HEK293 (cell line): ENCODE results near the gene SNAPC2.
A peak's percentile ranks its signal among the peaks of the same experiment; 100 is the strongest.

ENCODE experiments used
- CTCF ChIP-seq: fragments of 450-650 bp; formaldehyde crosslinking; IDR thresholded peaks from 2 replicates; pipeline ENCODE4 v1.5.1; 2016; ENCODE audit warnings: missing biosample characterization, missing genetic modification characterization
- GLIS1 ChIP-seq: fragments of 450-650 bp; formaldehyde crosslinking; IDR thresholded peaks from 2 replicates; pipeline ENCODE4 v1.5.1; 2016; ENCODE audit warnings: missing biosample characterization, missing genetic modification characterization
- INSM2 ChIP-seq: fragments of 450-650 bp; formaldehyde crosslinking; IDR thresholded peaks from 2 replicates; pipeline ENCODE4 v1.5.1; 2016; ENCODE audit warnings: missing biosample characterization, missing genetic modification characterization
- OSR2 ChIP-seq: fragments of 450-650 bp; formaldehyde crosslinking; IDR thresholded peaks from 2 replicates; pipeline ENCODE4 v1.5.1; 2016; ENCODE audit warnings: missing biosample characterization, missing genetic modification characterization
- RBAK ChIP-seq: fragments of 450-650 bp; formaldehyde crosslinking; IDR thresholded peaks from 2 replicates; pipeline ENCODE4 v1.5.1; 2016; ENCODE audit warnings: missing biosample characterization, missing genetic modification characterization
- SP7 ChIP-seq: fragments of 450-650 bp; formaldehyde crosslinking; IDR thresholded peaks from 2 replicates; pipeline ENCODE4 v1.5.1; 2016; ENCODE audit warnings: missing biosample characterization, missing genetic modification characterization
- TRIM28 ChIP-seq: IDR thresholded peaks from 2 replicates; pipeline ENCODE4 v1.6.1; 2011; ENCODE audit warnings: low read length, control low read depth, borderline replicate concordance
- YY2 ChIP-seq: fragments of 450-650 bp; formaldehyde crosslinking; IDR thresholded peaks from 2 replicates; pipeline ENCODE4 v1.5.1; 2016; ENCODE audit warnings: missing biosample characterization, missing genetic modification characterization
- ZBTB21 ChIP-seq: fragments of 450-650 bp; formaldehyde crosslinking; IDR thresholded peaks from 2 replicates; pipeline ENCODE4 v1.5.1; 2017; ENCODE audit warnings: missing biosample characterization, missing genetic modification characterization
- ZBTB49 ChIP-seq: fragments of 450-650 bp; formaldehyde crosslinking; IDR thresholded peaks from 2 replicates; pipeline ENCODE4 v1.5.1; 2016; ENCODE audit warnings: missing biosample characterization, missing genetic modification characterization, low read depth
- ZNF114 ChIP-seq: fragments of 450-650 bp; formaldehyde crosslinking; IDR thresholded peaks from 2 replicates; pipeline ENCODE4 v1.5.0; 2017; ENCODE audit warnings: missing biosample characterization, missing genetic modification characterization
- ZNF16 ChIP-seq: fragments of 450-650 bp; formaldehyde crosslinking; IDR thresholded peaks from 2 replicates; pipeline ENCODE4 v1.5.1; 2016; ENCODE audit warnings: low read depth, missing biosample characterization, missing genetic modification characterization
- ZNF274 ChIP-seq, 2 experiments: fragments of 200-500 bp in 1 of 2; fragments of 450-650 bp in 1 of 2; sonication (Bioruptor generic) in 1 of 2; formaldehyde crosslinking in 1 of 2; IDR thresholded peaks; 2 replicates each; pipeline versions ENCODE4 v1.5.1 to v1.6.1; 2014 to 2016; ENCODE audit warnings: borderline replicate concordance in 1 of 2, inconsistent platforms in 1 of 2, low read length in 1 of 2, missing biosample characterization in 1 of 2, missing genetic modification characterization in 1 of 2
- ZNF354C ChIP-seq: fragments of 450-650 bp; formaldehyde crosslinking; IDR thresholded peaks from 2 replicates; pipeline ENCODE4 v1.5.1; 2016; ENCODE audit warnings: missing biosample characterization, missing genetic modification characterization, low read depth, borderline replicate concordance
- ZNF423 ChIP-seq: fragments of 450-650 bp; formaldehyde crosslinking; IDR thresholded peaks from 2 replicates; pipeline ENCODE4 v1.5.1; 2016; ENCODE audit warnings: missing biosample characterization, missing genetic modification characterization
- ZNF560 ChIP-seq: fragments of 450-650 bp; formaldehyde crosslinking; IDR thresholded peaks from 2 replicates; pipeline ENCODE4 v1.5.1; 2017; ENCODE audit warnings: missing biosample characterization, missing genetic modification characterization, borderline replicate concordance
- ZNF600 ChIP-seq: fragments of 450-650 bp; formaldehyde crosslinking; IDR thresholded peaks from 2 replicates; pipeline ENCODE4 v1.5.1; 2016; ENCODE audit warnings: missing biosample characterization, missing genetic modification characterization
- ZNF658 ChIP-seq: fragments of 450-650 bp; formaldehyde crosslinking; IDR thresholded peaks from 2 replicates; pipeline ENCODE4; 2016; ENCODE audit warnings: missing biosample characterization, missing genetic modification characterization
- ZNF664 ChIP-seq: fragments of 450-650 bp; formaldehyde crosslinking; IDR thresholded peaks from 2 replicates; pipeline ENCODE4 v1.5.1; 2016; ENCODE audit warnings: missing biosample characterization, missing genetic modification characterization
- ZNF785 ChIP-seq: fragments of 450-650 bp; formaldehyde crosslinking; IDR thresholded peaks from 2 replicates; pipeline ENCODE4 v1.5.1; 2016; ENCODE audit warnings: missing biosample characterization, missing genetic modification characterization
- TF ChIP-seq, protein P1 (sequence below): fragments of 450-650 bp; formaldehyde crosslinking; IDR thresholded peaks from 2 replicates; pipeline ENCODE4 v1.5.1; 2017; ENCODE audit warnings: missing biosample characterization, missing genetic modification characterization
- TF ChIP-seq, protein P2 (sequence below): fragments of 450-650 bp; formaldehyde crosslinking; conservative IDR thresholded peaks from 2 replicates; pipeline ENCODE4 v1.5.1; 2016; ENCODE audit warnings: low read depth, missing biosample characterization, missing genetic modification characterization
- TF ChIP-seq, protein P3 (sequence below): fragments of 450-650 bp; formaldehyde crosslinking; IDR thresholded peaks from 2 replicates; pipeline ENCODE4 v1.5.1; 2017; ENCODE audit warnings: missing biosample characterization, missing genetic modification characterization
- TF ChIP-seq, protein P4 (sequence below): fragments of 450-650 bp; formaldehyde crosslinking; IDR thresholded peaks from 2 replicates; pipeline ENCODE4 v1.5.1; 2017; ENCODE audit warnings: missing biosample characterization, missing genetic modification characterization

Gene SNAPC2

GRCh38 chr19:7904074-7905020 lies 15.8 kb upstream of the SNAPC2 start (continued):
- TF ChIP-seq ZNF785 (tag by site-specific recombination) (no peak), ZNF16 (tag by site-specific recombination) (no peak), ZNF600 (tag by site-specific recombination) (no peak), RBAK (tag by site-specific recombination) (no peak), SP7 (tag by site-specific recombination) (peak; percentile 24; the same call in 1 of the 2 replicates), ZNF423 (tag by site-specific recombination) (peak; percentile 88), ZBTB49 (tag by site-specific recombination) (no peak), ZNF658 (tag by site-specific recombination) (no peak), INSM2 (tag by site-specific recombination) (no peak), YY2 (no peak), ZBTB21 (tag by site-specific recombination) (no peak), ZNF274 (IDR thresholded peaks at IDR 0.05; ENCODE audit: low read length) (no peak), ZNF274 (tag by site-specific recombination; IDR thresholded peaks at IDR 0.05; ENCODE audit: borderline replicate concordance) (no peak), TRIM28 (no peak), OSR2 (no peak), ZNF114 (tag by site-specific recombination) (no peak), ZNF354C (tag by site-specific recombination) (no peak), GLIS1 (peak; percentile 95), ZNF560 (tag by site-specific recombination) (no peak), CTCF (tag by site-specific recombination) (peak; percentile 19; the same call in 1 of the 2 replicates), ZNF664 (no peak)
- TF ChIP-seq, protein P1, sequence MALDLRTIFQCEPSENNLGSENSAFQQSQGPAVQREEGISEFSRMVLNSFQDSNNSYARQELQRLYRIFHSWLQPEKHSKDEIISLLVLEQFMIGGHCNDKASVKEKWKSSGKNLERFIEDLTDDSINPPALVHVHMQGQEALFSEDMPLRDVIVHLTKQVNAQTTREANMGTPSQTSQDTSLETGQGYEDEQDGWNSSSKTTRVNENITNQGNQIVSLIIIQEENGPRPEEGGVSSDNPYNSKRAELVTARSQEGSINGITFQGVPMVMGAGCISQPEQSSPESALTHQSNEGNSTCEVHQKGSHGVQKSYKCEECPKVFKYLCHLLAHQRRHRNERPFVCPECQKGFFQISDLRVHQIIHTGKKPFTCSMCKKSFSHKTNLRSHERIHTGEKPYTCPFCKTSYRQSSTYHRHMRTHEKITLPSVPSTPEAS, result no peak
- TF ChIP-seq, protein P2, sequence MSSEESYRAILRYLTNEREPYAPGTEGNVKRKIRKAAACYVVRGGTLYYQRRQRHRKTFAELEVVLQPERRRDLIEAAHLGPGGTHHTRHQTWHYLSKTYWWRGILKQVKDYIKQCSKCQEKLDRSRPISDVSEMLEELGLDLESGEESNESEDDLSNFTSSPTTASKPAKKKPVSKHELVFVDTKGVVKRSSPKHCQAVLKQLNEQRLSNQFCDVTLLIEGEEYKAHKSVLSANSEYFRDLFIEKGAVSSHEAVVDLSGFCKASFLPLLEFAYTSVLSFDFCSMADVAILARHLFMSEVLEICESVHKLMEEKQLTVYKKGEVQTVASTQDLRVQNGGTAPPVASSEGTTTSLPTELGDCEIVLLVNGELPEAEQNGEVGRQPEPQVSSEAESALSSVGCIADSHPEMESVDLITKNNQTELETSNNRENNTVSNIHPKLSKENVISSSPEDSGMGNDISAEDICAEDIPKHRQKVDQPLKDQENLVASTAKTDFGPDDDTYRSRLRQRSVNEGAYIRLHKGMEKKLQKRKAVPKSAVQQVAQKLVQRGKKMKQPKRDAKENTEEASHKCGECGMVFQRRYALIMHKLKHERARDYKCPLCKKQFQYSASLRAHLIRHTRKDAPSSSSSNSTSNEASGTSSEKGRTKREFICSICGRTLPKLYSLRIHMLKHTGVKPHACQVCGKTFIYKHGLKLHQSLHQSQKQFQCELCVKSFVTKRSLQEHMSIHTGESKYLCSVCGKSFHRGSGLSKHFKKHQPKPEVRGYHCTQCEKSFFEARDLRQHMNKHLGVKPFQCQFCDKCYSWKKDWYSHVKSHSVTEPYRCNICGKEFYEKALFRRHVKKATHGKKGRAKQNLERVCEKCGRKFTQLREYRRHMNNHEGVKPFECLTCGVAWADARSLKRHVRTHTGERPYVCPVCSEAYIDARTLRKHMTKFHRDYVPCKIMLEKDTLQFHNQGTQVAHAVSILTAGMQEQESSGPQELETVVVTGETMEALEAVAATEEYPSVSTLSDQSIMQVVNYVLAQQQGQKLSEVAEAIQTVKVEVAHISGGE (tag by site-specific recombination), result no peak
- TF ChIP-seq, protein P3, sequence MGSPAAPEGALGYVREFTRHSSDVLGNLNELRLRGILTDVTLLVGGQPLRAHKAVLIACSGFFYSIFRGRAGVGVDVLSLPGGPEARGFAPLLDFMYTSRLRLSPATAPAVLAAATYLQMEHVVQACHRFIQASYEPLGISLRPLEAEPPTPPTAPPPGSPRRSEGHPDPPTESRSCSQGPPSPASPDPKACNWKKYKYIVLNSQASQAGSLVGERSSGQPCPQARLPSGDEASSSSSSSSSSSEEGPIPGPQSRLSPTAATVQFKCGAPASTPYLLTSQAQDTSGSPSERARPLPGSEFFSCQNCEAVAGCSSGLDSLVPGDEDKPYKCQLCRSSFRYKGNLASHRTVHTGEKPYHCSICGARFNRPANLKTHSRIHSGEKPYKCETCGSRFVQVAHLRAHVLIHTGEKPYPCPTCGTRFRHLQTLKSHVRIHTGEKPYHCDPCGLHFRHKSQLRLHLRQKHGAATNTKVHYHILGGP (tag by site-specific recombination), result no peak
- TF ChIP-seq, protein P4, sequence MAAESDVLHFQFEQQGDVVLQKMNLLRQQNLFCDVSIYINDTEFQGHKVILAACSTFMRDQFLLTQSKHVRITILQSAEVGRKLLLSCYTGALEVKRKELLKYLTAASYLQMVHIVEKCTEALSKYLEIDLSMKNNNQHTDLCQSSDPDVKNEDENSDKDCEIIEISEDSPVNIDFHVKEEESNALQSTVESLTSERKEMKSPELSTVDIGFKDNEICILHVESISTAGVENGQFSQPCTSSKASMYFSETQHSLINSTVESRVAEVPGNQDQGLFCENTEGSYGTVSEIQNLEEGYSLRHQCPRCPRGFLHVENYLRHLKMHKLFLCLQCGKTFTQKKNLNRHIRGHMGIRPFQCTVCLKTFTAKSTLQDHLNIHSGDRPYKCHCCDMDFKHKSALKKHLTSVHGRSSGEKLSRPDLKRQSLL, result no peak
